Activated CD8-positive, alpha-beta T cell treated with anti-CD3 and anti-CD28 coated beads for 36 hours (primary cell): Measurements from ENCODE around the gene NRG3. TPM values are rescaled to one million over a fixed set of nuclear protein-coding genes. Genes with fewer than 3 reads are reported as not detected.

ENCODE experiments used
- ATAC-seq: fragments of 200-7000 bp; cut with Tn5 transposase; one replicate; pipeline ENCODE4 v1.10.0; 2021; ENCODE audit warnings: mild to moderate bottlenecking, moderate library complexity
- CTCF ChIA-PET: fragments of 350-600 bp; sonication (Branson Sonifier 250); formaldehyde crosslinking; loops from one replicate; lab custom pipeline; 2021; ENCODE audit warnings: antibody characterized with exemption; lab: Charles Lee
- POLR2A ChIA-PET: fragments of 350-600 bp; sonication (Branson Sonifier 250); formaldehyde crosslinking; loops from one replicate; lab custom pipeline; 2021; ENCODE audit warnings: antibody characterized with exemption; lab: Charles Lee
- DNase-seq: peaks from one replicate; pipeline ENCODE4 v3.0.0-alpha.2; 2020
- H3K27ac Mint-ChIP-seq: one replicate; pipeline ENCODE4 v1.8.0; 2021; ENCODE audit warnings: mild to moderate bottlenecking, mixed read lengths
- H3K27me3 Mint-ChIP-seq: one replicate; pipeline ENCODE4 v1.8.0; 2021; ENCODE audit warnings: mixed read lengths
- H3K36me3 Mint-ChIP-seq: one replicate; pipeline ENCODE4 v1.8.0; 2021; ENCODE audit warnings: low read depth, mixed read lengths
- H3K4me1 Mint-ChIP-seq: one replicate; pipeline ENCODE4 v1.8.0; 2021; ENCODE audit warnings: low read depth, mixed read lengths
- H3K4me3 Mint-ChIP-seq: one replicate; pipeline ENCODE4 v1.8.0; 2021; ENCODE audit warnings: mild to moderate bottlenecking, moderate library complexity, mixed read lengths
- H3K9me3 Mint-ChIP-seq: one replicate; pipeline ENCODE4 v1.8.0; 2021; ENCODE audit warnings: mixed read lengths
- CTCF ChIP-seq: fragments of 200-600 bp; IDR thresholded peaks from one replicate; pipeline ENCODE4 v1.8.0; 2022; ENCODE audit warnings: antibody characterized with exemption, mild to moderate bottlenecking
- intact Hi-C: fragments of 100-400 bp; cut with micrococcal nuclease; formaldehyde crosslinking; loops from one replicate; pipeline ENCODE4 v1.10.0; 2022
- total RNA-seq, 2 experiments: library from RNA; stranded (reverse); gene quantifications; one replicate each; pipeline ENCODE4 v1.2.3, GENCODE V29; 2021

NRG3 gene
- not detected for total RNA-seq

- intact Hi-C loops, result no loop called here
- Mint-ChIP-seq H3K4me1 (peaks cover 9% of the 10 kb centered on the region), H3K27ac (no peak within 1 kb of the TSS), H3K9me3 (no peaks in the 10 kb centered on the region), H3K27me3 (peaks cover 47% of the 10 kb centered on the region), H3K36me3 (peaks cover 1% of the 10 kb centered on the region), H3K4me3 (peak within 1 kb of the TSS; percentile 48)
- CTCF ChIA-PET, result no interaction called here
- ATAC-seq (peak; percentile 30), DNase-seq (no peak)
- POLR2A ChIA-PET, result no interaction called here
- no peak for TF ChIP-seq CTCF
Observed at GRCh38 chr10:81874875-81875466, at the start of gene NRG3. Gene NRG3, plus strand, starts transcription at chr10:81875194.

- Mint-ChIP-seq H3K27ac (no peak overlapping the region), H3K27me3 (no peaks in the 10 kb centered on the region), H3K36me3 (no peaks in the 10 kb centered on the region), H3K4me3 (no peak overlapping the region), H3K4me1 (no peaks in the 10 kb centered on the region), H3K9me3 (no peaks in the 10 kb centered on the region)
- TF ChIP-seq CTCF, result no peak
- ChIA-PET POLR2A (no interaction called here), CTCF (no interaction called here)
- no peak for DNase-seq
- intact Hi-C loops, result no loop called here
- no peak for ATAC-seq
Observed at GRCh38 chr10:81828251-81828650, 46.7 kb upstream of the NRG3 start.

DNA sequence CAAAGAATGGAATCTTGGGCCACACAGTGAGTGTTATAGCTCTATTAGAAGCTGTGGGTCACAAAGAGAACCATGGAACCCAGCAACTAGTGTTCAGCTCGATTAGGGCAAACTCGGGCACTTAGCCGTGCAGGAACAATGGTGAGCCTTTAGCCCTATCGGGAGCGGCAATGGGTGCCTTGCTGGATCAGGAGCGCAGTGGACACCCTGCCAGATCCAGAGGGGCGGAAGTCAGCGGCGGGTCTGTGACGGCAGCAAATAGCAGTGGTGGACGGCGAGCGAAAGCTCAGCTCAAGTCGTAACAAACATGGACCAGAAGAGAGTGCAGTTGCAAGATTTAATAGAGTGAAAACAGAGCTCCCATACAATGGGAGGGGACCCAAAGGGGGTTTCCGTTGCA lies 43.9 kb upstream of the NRG3 start:
- H3K36me3 Mint-ChIP-seq, result no peaks in the 10 kb centered on the region
- no peaks in the 10 kb centered on the region for H3K9me3 Mint-ChIP-seq
- DNase-seq, result no peak
- ATAC-seq, result no peak
- TF ChIP-seq CTCF, result no peak
- no peaks in the 10 kb centered on the region for H3K4me1 Mint-ChIP-seq
- H3K27me3 Mint-ChIP-seq, result no peaks in the 10 kb centered on the region
- H3K27ac Mint-ChIP-seq, result no peak overlapping the region
- intact Hi-C loops, result no loop called here
- H3K4me3 Mint-ChIP-seq, result no peak overlapping the region
- POLR2A ChIA-PET, result no interaction called here
- CTCF ChIA-PET, result no interaction called here

DNA sequence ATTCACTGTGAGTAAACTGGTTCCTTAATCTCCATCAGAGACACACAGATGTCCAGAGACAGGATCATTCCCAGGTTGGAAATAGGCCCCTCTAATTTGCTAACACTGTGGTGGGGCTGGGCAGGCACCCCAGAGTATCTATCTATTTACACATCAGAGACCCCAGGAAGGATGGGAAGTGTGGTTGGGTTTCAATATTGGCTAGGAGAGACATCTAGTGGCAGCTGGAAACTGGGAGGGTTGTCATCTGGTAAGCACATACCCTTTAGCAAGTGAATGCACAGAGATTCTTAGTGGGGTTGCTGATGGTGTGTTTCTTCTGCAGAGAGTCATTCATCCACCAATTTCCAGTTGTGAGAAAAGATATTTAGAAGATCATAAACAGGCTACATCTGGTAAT lies 36.0 kb upstream of the NRG3 start:
- intact Hi-C loops, result no loop called here
- ATAC-seq, result no peak
- Mint-ChIP-seq H3K9me3 (no peaks in the 10 kb centered on the region), H3K36me3 (no peaks in the 10 kb centered on the region), H3K27me3 (peaks cover 1% of the 10 kb centered on the region), H3K27ac (no peak overlapping the region), H3K4me1 (no peaks in the 10 kb centered on the region), H3K4me3 (no peak overlapping the region)
- no peak for DNase-seq
- no peak for TF ChIP-seq CTCF
- POLR2A ChIA-PET, result no interaction called here
- CTCF ChIA-PET, result interaction anchor here (1.1 kb wide), 1 partner anchor 1139 kb away, joined by 3 read pairs; no protein-coding TSS in a partner anchor

- H3K27ac Mint-ChIP-seq, result no peak overlapping the region
- H3K4me3 Mint-ChIP-seq, result no peak overlapping the region
- H3K4me1 Mint-ChIP-seq, result no peaks in the 10 kb centered on the region
- intact Hi-C loops, result no loop called here
- peaks cover 3% of the 10 kb centered on the region for H3K27me3 Mint-ChIP-seq
- ATAC-seq (no peak), DNase-seq (no peak)
- no peaks in the 10 kb centered on the region for H3K36me3 Mint-ChIP-seq
- POLR2A ChIA-PET, result no interaction called here
- TF ChIP-seq CTCF, result no peak
- no peaks in the 10 kb centered on the region for H3K9me3 Mint-ChIP-seq
- CTCF ChIA-PET, result no interaction called here
Observed at GRCh38 chr10:81843042-81843441, 32.0 kb upstream of the NRG3 start.
